Osteoblast (primary cell): ENCODE data around the gene ZBTB33. TPM values are rescaled to one million over a fixed set of nuclear protein-coding genes. Genes with fewer than 3 reads are reported as not detected.

Experiments used
- DNase-seq: peaks from one replicate; pipeline ENCODE4 v3.0.0; 2011; ENCODE audit warnings: low spot score, mixed read lengths; ENCODE audit not compliant: insufficient read length; ENCODE audit errors: missing footprints
- H2AFZ ChIP-seq: 2 replicates; pipeline ENCODE4 v1.6.0; 2011; ENCODE audit warnings: mild to moderate bottlenecking, low read length
- H3K27ac ChIP-seq: 2 replicates; pipeline ENCODE4 v1.5.1; 2011; ENCODE audit warnings: mild to moderate bottlenecking, low read depth, low read length, moderate library complexity
- H3K27me3 ChIP-seq: 2 replicates; pipeline ENCODE4 v1.6.0; 2012; ENCODE audit warnings: mild to moderate bottlenecking, control low read depth, inconsistent platforms, low read length, moderate library complexity; ENCODE audit not compliant: insufficient read depth
- H3K36me3 ChIP-seq: 2 replicates; pipeline ENCODE4 v1.5.1; 2011; ENCODE audit warnings: mild to moderate bottlenecking, low read length, control low read depth, moderate library complexity; ENCODE audit not compliant: insufficient read depth
- H3K4me1 ChIP-seq: 2 replicates; pipeline ENCODE4 v1.5.1; 2011; ENCODE audit warnings: mild to moderate bottlenecking, low read length, control low read depth, moderate library complexity; ENCODE audit not compliant: insufficient read depth
- H3K4me2 ChIP-seq: 2 replicates; pipeline ENCODE4 v1.6.0; 2011; ENCODE audit warnings: mild to moderate bottlenecking, low read length; ENCODE audit not compliant: insufficient read depth
- H3K4me3 ChIP-seq: fragments of 200-600 bp; sonication (generic); 3 replicates; pipeline ENCODE4 v1.5.1; 2012; ENCODE audit warnings: mild to moderate bottlenecking, low read length, inconsistent platforms; ENCODE audit not compliant: insufficient read depth
- H3K79me2 ChIP-seq: 2 replicates; pipeline ENCODE4 v1.6.0; 2012; ENCODE audit warnings: mild to moderate bottlenecking, low read length, control low read depth, inconsistent platforms; ENCODE audit not compliant: insufficient read depth
- H3K9me3 ChIP-seq: 2 replicates; pipeline ENCODE4 v1.5.1; 2011; ENCODE audit warnings: low read depth, low read length, control low read depth
- H4K20me1 ChIP-seq: 2 replicates; pipeline ENCODE4 v1.6.0; 2012; ENCODE audit warnings: mild to moderate bottlenecking, low read length, control low read depth; ENCODE audit not compliant: insufficient read depth
- total RNA-seq: library from RNA; depleted of rRNA; stranded (reverse); fragments of >200 nt; gene quantifications from 2 replicates; pipeline ENCODE4 v1.2.3, GENCODE V29; 2012
- TF ChIP-seq, protein P1 (sequence below): IDR thresholded peaks from 2 replicates; pipeline ENCODE4 v1.5.1; 2011; ENCODE audit warnings: mild to moderate bottlenecking, low read depth, low read length, moderate library complexity; ENCODE audit errors: extremely low read depth

ZBTB33 gene
- total RNA-seq, 1 donor = 19.2 TPM

DNA sequence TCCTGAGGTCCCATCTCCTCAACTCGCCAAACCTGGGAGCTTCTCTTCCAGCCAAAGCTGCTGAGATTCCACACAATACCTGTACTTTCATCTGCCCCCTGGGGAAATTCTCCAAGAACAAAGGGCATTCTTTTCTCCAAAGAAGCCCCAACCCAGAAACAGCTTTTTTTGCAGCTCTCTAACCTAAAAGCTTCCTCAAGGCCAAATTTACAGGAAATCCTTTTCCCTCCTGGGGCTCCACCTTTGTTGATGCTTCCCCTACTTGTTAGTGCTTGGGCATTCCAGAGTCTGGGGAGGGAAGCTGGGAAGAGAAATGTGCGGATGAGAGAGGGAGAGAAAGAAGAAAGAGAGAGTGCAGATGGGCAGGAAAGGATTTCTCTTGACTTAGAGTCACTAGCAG lies 24.3 kb downstream of the ZBTB33 start:
- Histone ChIP-seq H3K4me2 (no peak overlapping the region), H4K20me1 (no peaks in the 10 kb centered on the region), H2AFZ (no peak overlapping the region), H3K9me3 (no peaks in the 10 kb centered on the region), H3K36me3 (no peaks in the 10 kb centered on the region), H3K27ac (no peak overlapping the region), H3K4me3 (no peak overlapping the region), H3K79me2 (no peaks in the 10 kb centered on the region), H3K27me3 (no peaks in the 10 kb centered on the region), H3K4me1 (no peaks in the 10 kb centered on the region)
- DNase-seq = no peak
- TF ChIP-seq, protein P1, sequence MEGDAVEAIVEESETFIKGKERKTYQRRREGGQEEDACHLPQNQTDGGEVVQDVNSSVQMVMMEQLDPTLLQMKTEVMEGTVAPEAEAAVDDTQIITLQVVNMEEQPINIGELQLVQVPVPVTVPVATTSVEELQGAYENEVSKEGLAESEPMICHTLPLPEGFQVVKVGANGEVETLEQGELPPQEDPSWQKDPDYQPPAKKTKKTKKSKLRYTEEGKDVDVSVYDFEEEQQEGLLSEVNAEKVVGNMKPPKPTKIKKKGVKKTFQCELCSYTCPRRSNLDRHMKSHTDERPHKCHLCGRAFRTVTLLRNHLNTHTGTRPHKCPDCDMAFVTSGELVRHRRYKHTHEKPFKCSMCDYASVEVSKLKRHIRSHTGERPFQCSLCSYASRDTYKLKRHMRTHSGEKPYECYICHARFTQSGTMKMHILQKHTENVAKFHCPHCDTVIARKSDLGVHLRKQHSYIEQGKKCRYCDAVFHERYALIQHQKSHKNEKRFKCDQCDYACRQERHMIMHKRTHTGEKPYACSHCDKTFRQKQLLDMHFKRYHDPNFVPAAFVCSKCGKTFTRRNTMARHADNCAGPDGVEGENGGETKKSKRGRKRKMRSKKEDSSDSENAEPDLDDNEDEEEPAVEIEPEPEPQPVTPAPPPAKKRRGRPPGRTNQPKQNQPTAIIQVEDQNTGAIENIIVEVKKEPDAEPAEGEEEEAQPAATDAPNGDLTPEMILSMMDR = no peak

DNA sequence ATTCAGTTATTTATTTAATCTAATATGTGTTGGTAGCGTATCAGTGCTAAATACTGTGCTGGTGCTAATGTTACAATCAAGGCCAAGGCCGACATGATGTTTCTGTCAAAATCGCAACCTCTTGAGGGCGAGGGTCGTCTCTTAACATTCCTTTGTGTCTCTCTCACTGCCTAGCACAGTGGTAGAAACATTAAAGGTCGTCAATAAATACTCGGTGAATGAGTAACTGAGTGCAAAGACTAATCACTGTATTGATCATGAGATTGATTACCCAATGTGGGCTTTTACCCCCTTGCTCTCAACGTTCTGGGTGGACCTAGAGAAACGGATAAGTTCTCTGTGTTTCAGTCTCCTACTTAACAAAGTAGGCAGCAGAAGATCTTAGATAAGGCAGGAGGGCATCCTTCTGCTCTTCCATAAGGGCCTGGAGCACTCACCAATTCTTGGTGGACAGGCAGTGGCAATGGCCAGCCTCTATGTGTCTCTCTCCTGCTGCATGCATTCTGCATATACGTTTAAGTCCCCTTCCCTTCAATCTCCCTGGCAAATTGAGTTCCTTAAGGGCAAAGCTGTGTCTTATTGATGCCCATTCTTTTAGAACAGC lies 30.5 kb downstream of the ZBTB33 start:
- H3K9me3 ChIP-seq = no peaks in the 10 kb centered on the region
- TF ChIP-seq, protein P1 = no peak
- no peaks in the 10 kb centered on the region for H3K79me2 ChIP-seq
- DNase-seq = no peak
- H3K4me1 ChIP-seq = no peaks in the 10 kb centered on the region
- no peaks in the 10 kb centered on the region for H3K36me3 ChIP-seq
- no peak overlapping the region for H3K27ac ChIP-seq
- H2AFZ ChIP-seq = no peak overlapping the region
- no peaks in the 10 kb centered on the region for H4K20me1 ChIP-seq
- H3K4me3 ChIP-seq = no peak overlapping the region
- H3K4me2 ChIP-seq = no peak overlapping the region
- peaks cover 5% of the 10 kb centered on the region for H3K27me3 ChIP-seq

DNA sequence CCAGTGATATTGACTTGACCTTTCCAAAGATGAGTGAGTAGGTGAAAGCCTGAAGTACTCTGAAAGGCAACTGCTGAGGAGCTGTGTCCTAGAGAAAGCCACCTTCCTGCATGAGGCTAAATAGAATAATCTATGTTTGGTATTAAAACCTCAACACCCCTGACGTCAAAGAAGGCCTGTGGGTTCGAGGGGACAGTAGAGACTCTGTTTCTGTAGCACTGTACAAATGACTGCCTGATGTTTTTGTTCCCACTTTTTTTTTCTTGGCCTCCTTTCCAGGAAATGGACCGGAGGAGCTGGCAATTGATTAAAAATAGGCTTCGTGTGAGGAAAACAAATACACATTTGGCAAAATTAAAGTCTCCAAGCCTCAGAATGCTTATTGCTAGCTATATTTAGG lies 31.1 kb downstream of the ZBTB33 start:
- DNase-seq = no peak
- H3K4me2 ChIP-seq = no peak overlapping the region
- no peaks in the 10 kb centered on the region for H3K79me2 ChIP-seq
- TF ChIP-seq, protein P1 = no peak
- no peaks in the 10 kb centered on the region for H4K20me1 ChIP-seq
- no peaks in the 10 kb centered on the region for H3K36me3 ChIP-seq
- H3K9me3 ChIP-seq = no peaks in the 10 kb centered on the region
- no peak overlapping the region for H3K4me3 ChIP-seq
- no peaks in the 10 kb centered on the region for H3K4me1 ChIP-seq
- no peak overlapping the region for H2AFZ ChIP-seq
- H3K27me3 ChIP-seq = peaks cover 5% of the 10 kb centered on the region
- H3K27ac ChIP-seq = no peak overlapping the region

DNA sequence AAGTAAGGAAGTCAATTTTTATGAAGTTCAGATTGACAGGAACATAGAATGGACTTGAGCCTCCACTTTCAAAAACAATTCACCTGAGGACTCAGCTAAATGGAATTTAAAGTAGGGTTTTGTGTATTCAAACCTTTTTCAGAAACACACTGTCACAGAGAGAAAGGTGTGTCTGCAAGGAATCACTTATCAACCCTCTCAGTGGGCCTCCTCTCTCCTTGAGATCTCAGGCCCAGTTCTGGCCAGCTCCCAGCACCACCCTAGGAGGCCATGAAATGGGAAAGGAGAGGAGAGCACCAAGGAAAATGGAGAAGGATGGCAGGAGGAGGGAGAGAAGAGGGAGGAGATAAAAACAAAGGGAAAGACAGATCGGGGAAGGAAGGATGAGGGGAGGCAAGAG lies 32.1 kb downstream of the ZBTB33 start:
- no peak overlapping the region for H3K27ac ChIP-seq
- no peaks in the 10 kb centered on the region for H3K4me1 ChIP-seq
- H3K79me2 ChIP-seq = no peaks in the 10 kb centered on the region
- H3K4me2 ChIP-seq = no peak overlapping the region
- H2AFZ ChIP-seq = no peak overlapping the region
- H3K9me3 ChIP-seq = no peaks in the 10 kb centered on the region
- DNase-seq = no peak
- H4K20me1 ChIP-seq = no peaks in the 10 kb centered on the region
- TF ChIP-seq, protein P1 = no peak
- H3K36me3 ChIP-seq = no peaks in the 10 kb centered on the region
- no peak overlapping the region for H3K4me3 ChIP-seq
- peaks cover 5% of the 10 kb centered on the region for H3K27me3 ChIP-seq
